DMS 273 (cell line): ENCODE data around the gene TULP3.
A peak's percentile ranks its signal among the peaks of the same experiment; 100 is the strongest.
"Not testable (repeated sequence)": the region's sequence is repeated elsewhere in the genome, so short reads cannot be mapped to it uniquely, and the experiment has no call there.

Source experiments
- DNase-seq: peaks from one replicate; lab custom pipeline; 2025; ENCODE audit not compliant: unreplicated experiment; lab: John Stamatoyannopoulos, UW

TULP3 gene

DNA sequence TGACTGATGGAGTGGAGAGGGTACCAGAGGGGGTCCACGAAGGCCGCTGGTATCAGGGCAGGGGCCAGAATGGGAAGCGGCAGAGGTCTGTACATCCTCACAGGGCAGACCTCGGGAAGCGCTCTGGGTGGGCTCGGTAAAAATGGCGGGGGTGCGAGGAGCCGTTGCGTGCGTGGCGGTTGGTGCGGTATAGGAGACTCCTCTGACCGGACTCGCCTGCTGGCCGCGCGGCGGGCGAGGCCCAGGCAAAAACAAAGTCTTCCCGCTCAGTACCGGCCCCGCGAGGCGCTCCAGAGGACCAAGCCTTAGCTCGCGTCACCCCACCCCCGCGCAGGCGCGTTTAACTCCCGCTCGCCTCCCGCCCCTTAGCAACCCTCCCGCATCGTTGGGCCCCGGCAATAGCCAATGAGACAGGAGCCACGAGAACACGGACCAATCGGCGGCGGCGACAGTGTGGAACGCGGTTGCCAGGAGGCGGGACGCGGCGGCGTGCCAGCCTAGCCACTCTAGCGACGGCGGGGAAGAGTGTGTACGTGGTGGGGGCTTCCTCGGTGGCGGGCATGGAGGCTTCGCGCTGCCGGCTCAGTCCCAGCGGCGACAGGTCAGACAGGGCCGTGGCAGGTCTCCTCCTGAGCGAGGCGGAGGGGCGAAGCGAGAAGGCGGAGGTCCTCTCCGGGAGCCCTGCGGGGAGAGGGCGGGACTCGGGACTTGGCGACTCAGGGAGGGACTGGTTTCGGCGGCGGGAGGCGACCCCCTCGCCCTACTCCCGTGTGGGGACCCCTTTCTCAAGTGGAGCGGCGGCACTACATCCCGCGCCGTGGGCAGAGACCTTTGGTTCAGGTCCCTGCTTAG, at the start of gene TULP3:
Gene TULP3, plus strand, starts transcription at position 504 of the 852 bp plus-strand sequence. Its CDS starts 57 bp downstream, at position 561.
- peak; percentile 97 for DNase-seq

DNA sequence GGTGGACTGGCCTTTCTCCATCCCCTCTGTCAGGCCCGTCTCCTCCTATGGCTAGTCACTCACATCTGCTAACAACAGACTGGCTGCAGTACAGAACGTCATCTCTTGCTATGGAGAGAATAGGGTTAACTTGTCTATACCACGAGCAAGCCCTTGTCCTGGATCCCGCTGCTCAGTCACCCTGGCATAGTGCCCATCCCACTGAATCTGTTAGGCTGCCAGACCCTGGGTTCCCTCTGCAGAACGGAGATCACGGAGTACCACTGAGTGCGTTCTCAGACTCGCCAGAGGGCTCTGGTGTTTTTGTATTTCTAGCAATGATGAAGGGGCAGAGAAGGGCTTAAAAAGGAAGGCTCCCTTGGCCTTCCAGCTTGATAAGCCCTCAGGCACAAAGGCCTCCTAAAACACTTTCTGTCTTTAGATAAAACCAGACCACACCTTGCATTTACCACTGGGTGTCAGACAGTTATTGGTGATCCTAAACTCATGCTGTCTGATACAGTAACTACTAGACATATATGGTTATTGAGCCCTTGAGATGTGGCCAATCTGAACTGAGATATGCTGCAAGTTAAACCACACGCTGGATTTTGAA, 49.5 kb upstream of the TULP3 start:
- DNase-seq = peak; percentile 22

DNA sequence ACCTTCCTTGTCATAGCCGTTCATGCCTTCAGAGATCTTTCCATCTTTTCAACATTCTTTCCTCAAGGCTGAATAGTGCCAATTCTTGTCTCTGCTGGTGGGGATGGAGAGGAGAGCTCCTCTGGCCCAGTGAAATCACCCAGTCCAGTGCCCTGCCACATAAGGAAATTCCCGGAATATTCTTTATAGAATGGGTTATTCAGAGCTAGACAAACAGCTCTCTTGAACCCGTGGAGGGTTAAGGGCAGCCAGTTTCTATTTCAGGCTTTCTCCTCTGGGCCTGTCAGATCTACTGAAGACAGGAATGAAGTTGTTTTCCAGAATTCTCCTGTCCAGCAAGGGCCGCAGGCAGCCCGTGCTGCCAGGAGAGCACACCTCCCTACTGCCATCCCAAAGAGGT, 47.7 kb upstream of the TULP3 start:
- DNase-seq = no peak

GRCh38 chr12:2844786-2845185, 45.9 kb upstream of the TULP3 start:
- no peak for DNase-seq

DNA sequence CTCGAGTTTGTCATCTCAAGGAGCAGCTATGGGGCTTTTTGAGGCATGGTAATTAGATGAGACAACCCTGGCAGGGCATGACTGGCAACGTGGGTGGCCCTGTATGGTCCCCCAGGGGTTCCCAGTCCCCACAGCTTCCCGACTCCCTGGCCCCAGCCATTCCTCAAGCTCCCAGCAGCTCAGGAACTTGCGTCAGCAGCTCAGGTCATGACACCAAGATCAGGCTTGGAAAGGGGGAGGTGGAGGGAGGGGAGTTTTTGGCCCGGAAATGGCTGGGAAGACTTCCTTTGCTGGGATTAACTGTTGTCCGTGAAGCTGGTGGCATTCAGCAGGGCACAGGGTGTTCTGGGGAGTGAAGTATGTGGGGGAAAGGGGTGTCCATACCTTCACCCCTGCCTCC, 45.4 kb upstream of the TULP3 start:
- peak; percentile 12 for DNase-seq

GRCh38 chr12:2851931-2852330, 38.8 kb upstream of the TULP3 start:
- DNase-seq = no peak

DNA sequence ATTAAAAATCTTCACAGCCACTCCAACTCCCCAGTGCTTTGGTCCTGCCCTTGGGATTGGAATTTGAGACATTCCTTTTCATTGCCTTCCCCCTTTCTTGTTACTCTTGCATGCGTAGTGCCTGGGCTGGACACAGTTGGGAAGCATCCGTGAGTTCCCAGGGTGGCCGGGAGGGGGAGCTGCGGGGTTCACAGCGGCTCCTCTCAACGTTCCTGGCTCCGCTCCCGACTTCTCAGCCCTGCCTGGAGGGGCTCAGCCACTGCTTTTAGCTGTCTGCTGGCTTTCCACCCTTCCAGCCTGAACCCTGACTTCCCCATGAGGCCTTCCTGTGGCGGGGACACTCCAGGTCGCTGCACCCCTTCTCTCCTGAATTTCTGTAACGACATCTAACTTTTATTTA, 37.1 kb upstream of the TULP3 start:
- peak; percentile 87 for DNase-seq

- DNase-seq = no peak
These were observed 35.8 kb upstream of the TULP3 start for GRCh38 chr12:2854669-2855453.

DNA sequence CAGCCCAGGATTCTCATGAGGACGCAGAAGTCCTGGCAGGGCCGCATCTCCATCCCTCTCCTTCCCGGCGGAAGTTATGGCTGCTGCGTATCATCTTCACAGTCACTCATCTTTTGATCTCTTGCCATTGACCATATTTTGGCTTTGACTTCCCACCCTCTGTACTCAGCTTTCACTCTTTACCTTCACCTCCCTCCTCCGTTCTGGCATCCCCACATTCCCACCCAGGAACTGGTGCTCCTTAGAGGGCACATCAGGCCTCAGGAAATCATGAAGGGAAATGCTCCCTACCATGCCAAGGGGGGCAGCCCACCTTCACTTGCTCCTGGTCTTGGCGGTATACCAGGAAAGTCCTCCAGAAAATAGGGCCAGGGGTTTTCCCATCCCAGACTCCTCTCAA, 35.1 kb upstream of the TULP3 start:
- DNase-seq = no peak

GRCh38 chr12:2856051-2856450, 34.6 kb upstream of the TULP3 start:
- DNase-seq = peak; percentile 23

DNA sequence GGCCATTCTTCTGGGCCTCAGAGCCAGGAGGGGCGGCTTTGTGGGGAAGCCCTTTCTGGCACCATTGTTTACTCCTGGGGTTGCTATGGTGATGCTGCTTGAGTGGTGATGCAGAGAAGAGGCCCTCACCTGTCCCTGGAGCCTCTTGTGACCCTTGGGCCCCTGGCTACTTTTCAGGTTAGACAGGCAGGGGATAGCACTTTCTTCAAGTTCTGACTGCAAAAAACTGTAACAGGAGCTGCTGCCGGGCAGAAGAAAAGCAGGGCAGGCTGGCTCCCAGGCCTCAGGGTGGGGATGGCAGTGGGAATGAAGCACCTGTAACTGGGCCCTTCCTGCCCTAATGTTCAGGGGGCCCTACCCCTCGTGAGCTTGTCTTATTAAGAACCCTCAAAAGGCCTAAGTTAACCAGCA, 33.7 kb upstream of the TULP3 start, which contains the start of gene TEX52:
Gene TEX52, minus strand, starts transcription at position 19 of the 411 bp plus-strand sequence. Its CDS starts 13 bp downstream, at position 6.
- no peak for DNase-seq

GRCh38 chr12:2857576-2857975, 33.1 kb upstream of the TULP3 start:
- DNase-seq = no peak

- no peak for DNase-seq
These were observed 32.4 kb upstream of the TULP3 start for GRCh38 chr12:2858334-2858733.

DNA sequence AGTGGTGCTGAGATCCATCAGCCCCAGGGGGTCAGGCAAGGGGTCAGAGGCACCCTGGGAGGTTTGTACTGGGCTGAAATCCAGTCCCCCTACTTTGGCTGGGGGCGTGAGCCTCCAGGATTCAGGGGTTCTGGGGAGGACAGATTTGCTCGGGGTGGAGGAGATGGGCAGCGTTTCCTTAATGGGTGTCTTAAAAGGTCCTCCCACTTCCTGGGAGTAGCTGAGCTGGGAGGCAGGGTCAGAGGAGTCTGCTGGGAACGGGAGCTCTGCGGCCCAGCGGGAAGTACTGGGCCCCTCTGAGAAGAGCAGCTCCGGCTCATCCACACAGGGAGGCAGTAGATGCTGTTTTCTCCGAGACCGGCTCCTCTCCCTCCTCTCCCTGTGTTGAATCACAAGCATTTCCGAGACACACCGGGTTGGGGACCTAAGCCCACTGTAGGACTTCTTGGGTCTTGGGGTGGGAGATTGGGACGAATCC, 31.7 kb upstream of the TULP3 start:
- no peak for DNase-seq

DNA sequence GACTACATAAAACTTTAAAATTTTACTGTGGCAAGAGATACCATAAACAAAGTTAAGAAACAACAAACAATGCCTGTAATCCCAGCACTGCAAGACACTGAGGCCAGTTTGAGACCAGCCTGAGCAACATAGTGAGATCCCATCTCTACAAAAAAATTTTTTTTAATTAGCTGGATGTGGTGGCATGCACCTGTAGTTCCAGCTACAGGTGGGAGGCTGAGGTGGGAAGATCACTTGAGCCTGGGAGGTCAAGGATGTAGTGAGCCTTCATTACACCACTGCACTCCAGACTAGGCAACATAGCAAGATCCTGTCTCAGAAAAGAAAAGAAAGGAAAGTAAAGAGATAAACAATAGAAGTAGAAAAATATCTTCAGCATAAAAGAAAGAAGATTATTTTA, 30.5 kb upstream of the TULP3 start:
- DNase-seq = no peak

DNA sequence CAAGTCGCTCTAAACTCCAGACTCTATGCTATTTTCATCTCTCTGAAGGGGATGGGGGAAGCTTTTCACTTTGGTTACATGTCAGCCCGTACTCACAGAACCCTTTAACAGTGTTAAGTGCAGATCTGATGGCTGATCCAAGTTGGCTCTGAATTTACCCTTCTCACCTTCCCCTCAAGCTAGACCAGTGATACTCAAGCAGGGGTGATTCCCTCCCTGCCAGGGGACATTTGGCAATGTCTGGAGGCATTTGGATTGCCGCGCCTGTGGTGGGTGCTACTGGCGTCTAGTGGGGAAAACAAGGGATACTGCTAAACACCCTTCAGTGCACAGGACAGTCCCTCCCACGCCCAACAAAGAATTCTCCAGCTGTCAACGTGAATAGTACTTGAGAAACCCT, 27.8 kb upstream of the TULP3 start:
- DNase-seq = no peak

DNA sequence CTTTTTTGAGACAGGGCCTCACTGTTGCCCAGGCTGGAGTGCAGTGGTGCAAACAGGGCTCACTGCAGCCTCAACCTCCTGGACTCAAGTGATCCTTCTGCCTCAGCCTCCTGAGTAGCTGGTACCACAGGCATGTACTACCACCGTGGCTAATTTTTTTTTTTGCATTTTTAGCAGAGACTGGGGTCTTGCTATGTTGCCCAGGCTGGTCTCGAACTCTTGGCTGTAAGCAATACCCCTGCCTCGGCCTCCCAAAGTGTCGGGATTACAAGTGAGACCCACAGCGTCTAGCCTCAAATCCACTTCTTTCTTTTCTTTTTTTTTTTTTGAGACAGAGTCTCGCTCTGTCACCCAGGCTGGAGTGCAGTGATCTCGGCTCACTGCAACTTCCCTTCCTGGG, 27.3 kb upstream of the TULP3 start:
- not testable (repeated sequence) for DNase-seq

- DNase-seq = no peak
These were observed 26.5 kb upstream of the TULP3 start for GRCh38 chr12:2864198-2864597.

DNA sequence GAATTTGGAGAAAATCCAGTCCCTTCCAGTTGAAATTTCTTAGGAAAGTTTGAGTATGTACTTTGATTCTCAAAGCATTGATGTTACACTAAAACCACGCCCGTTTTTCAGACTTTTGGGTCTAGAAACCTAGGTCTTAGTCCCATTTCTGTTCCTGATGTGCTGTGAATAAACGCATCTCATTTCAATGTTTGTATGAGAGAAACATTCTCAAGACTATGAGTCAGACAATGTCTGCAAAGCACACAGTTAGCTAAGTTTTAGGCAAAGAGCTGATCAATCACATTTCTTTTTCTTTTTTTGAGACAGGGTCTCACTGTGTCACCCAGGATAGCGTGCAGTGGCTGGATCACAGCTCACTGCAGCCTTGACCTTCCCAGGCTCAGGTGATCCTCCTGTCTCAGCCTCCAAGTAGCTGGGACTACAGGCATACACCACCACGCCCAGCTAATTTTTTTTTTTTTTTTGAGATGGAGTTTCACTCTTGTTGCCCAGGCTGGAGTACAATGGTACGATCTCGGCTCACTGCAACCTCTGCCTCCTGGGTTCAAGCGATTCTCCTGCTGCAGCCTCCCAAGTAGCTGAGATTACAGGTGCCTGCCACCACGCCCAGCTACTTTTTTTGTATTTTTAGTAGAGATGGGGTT, 21.6 kb upstream of the TULP3 start:
- not testable (repeated sequence) for DNase-seq

GRCh38 chr12:2876431-2877046, 14.2 kb upstream of the TULP3 start:
- DNase-seq = peak; percentile 45
